Stimulated activated CD8-positive, alpha-beta memory T cell treated with anti-CD3 and anti-CD28 coated beads, Interleukin-15, amount 100 ng/mL, for 1 hour (primary cell): ENCODE results near the gene CAST.

Source experiments
- DNase-seq: peaks from one replicate; pipeline ENCODE4 v3.0.0-alpha.2; 2020; ENCODE audit warnings: low read depth

CAST gene

GRCh38 chr5:96745025-96745424, 82.8 kb downstream of the CAST start:
- DNase-seq = no peak

- DNase-seq = no peak
Observed at GRCh38 chr5:96745844-96746531, 83.8 kb downstream of the CAST start.

- DNase-seq = no peak
Observed at GRCh38 chr5:96747720-96748119, 85.5 kb downstream of the CAST start.

- no peak for DNase-seq
Observed at GRCh38 chr5:96750110-96750822, 88.1 kb downstream of the CAST start.

GRCh38 chr5:96751203-96752169, 89.3 kb downstream of the CAST start:
- DNase-seq = no peak

GRCh38 chr5:96752341-96753016, 90.3 kb downstream of the CAST start:
- DNase-seq = no peak

GRCh38 chr5:96753017-96753397, 90.8 kb downstream of the CAST start:
- DNase-seq = no peak

GRCh38 chr5:96753848-96754247, 91.7 kb downstream of the CAST start:
- DNase-seq = no peak

GRCh38 chr5:96755851-96756250, 93.7 kb downstream of the CAST start:
- no peak for DNase-seq

- DNase-seq = no peak
Observed at GRCh38 chr5:96756985-96757384, 94.8 kb downstream of the CAST start.

- no peak for DNase-seq
Observed at GRCh38 chr5:96758621-96759020, 96.4 kb downstream of the CAST start.

GRCh38 chr5:96761618-96762017, 99.4 kb downstream of the CAST start:
- no peak for DNase-seq

- no peak for DNase-seq
Observed at GRCh38 chr5:96763026-96763425, 100.8 kb downstream of the CAST start.

- no peak for DNase-seq
Observed at GRCh38 chr5:96765043-96765442, 102.9 kb downstream of the CAST start.

GRCh38 chr5:96768708-96769251, 106.6 kb downstream of the CAST start:
- DNase-seq = no peak

GRCh38 chr5:96771395-96771794, 109.2 kb downstream of the CAST start:
- no peak for DNase-seq

GRCh38 chr5:96772111-96772510, 109.9 kb downstream of the CAST start:
- no peak for DNase-seq

GRCh38 chr5:96772542-96772941, 110.4 kb downstream of the CAST start:
- no peak for DNase-seq

- DNase-seq = no peak
Observed at GRCh38 chr5:96775050-96775449, 112.9 kb downstream of the CAST start.

GRCh38 chr5:96775689-96776088, 113.5 kb downstream of the CAST start:
- DNase-seq = no peak

- no peak for DNase-seq
Observed at GRCh38 chr5:96776621-96777020, 114.4 kb downstream of the CAST start.

- no peak for DNase-seq
Observed at GRCh38 chr5:96778409-96778808, 116.2 kb downstream of the CAST start.
